ENCODE data around the gene GNPTG.
A peak's percentile ranks its signal among the peaks of the same experiment; 100 is the strongest.

GNPTG gene

GRCh38 chr16:1335211-1335971 is 16.3 kb upstream of the GNPTG start:
- DNase-seq = no peak

- no peak for DNase-seq
Observed at GRCh38 chr16:1335996-1336395, 15.7 kb upstream of the GNPTG start.

DNA sequence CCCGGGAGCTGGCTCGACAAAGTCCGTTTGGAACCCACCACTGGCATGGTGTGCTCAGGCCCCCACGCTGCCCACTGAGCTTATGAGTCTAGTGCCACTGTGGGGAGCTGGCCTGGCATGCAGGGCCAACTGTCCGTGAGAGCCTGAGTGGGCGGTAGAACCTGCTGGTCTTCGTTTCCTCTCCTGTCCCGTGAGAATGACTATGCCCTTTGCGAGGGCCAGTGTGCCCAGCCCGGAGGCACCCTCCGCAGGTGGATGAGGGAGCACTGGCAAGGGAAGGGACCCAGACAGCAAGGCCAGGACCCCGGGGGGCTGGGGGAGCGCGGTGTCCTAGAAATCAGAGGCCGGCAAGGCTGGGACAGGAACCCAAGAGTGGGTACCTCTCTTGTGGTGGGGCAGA is 15.1 kb upstream of the GNPTG start:
- no peak for DNase-seq

- DNase-seq = no peak
Observed at GRCh38 chr16:1337486-1337885, 14.2 kb upstream of the GNPTG start.

DNA sequence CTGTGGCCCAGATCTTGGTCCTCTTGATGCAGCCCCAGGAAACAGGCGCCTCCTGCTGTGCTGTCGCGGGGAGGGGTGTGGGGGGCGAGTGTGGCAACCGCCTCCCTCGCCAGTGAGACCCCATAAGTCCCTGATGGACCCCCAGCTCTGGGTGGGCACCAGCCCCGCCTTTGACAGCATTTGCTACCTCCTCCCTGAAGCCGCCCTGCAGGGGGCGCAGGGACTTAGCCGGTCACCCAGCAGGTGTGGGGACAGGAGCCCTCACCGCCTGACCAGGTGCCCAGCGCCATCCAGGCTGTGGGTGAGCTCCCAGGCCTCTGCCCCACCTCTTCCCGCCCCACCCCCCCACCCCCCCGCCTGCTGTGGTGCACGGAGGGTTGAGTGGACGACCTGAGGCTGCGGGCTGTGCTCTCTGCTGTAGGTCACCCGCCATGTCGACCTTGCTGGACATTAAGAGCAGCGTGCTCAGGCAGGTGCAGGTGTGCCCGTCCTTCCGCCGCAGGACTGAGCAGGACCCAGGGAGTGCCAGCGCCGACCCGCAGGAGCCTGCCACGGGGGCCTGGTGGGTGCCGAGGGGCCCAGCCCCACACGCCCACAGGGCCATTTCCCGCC is 13.5 kb upstream of the GNPTG start:
- no peak for DNase-seq

GRCh38 chr16:1338855-1339675 is 12.7 kb upstream of the GNPTG start:
- no peak for DNase-seq

- no peak for DNase-seq
Observed at GRCh38 chr16:1340730-1341494, 10.8 kb upstream of the GNPTG start.

GRCh38 chr16:1341495-1342420 is 10.0 kb upstream of the GNPTG start:
- no peak for DNase-seq

GRCh38 chr16:1342526-1343427 is 9.0 kb upstream of the GNPTG start:
- peak; percentile 98 for DNase-seq

- no peak for DNase-seq
Observed at GRCh38 chr16:1343428-1344242, 8.1 kb upstream of the GNPTG start.

- DNase-seq = no peak
Observed at GRCh38 chr16:1344499-1344898, 7.2 kb upstream of the GNPTG start.

GRCh38 chr16:1345087-1345486 is 6.6 kb upstream of the GNPTG start:
- no peak for DNase-seq

GRCh38 chr16:1345651-1346421 is 5.9 kb upstream of the GNPTG start:
- DNase-seq = no peak

- DNase-seq = no peak
Observed at GRCh38 chr16:1346422-1347285, 5.1 kb upstream of the GNPTG start.

GRCh38 chr16:1347286-1347855 is 4.4 kb upstream of the GNPTG start:
- no peak for DNase-seq

DNA sequence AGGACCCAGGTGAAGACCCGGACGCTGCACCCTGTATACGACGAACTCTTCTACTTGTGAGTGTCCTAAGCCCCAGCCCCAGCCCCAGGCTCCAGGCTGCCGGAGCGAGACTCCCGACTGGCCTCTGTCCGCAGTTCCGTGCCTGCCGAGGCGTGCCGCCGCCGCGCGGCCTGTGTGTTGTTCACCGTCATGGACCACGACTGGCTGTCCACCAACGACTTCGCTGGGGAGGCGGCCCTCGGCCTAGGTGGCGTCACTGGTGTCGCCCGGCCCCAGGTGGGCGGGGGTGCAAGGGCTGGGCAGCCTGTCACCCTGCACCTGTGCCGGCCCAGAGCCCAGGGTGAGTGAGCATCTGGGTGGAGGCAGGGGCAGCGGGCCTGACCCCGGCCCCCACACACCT is 3.8 kb upstream of the GNPTG start:
- no peak for DNase-seq

DNA sequence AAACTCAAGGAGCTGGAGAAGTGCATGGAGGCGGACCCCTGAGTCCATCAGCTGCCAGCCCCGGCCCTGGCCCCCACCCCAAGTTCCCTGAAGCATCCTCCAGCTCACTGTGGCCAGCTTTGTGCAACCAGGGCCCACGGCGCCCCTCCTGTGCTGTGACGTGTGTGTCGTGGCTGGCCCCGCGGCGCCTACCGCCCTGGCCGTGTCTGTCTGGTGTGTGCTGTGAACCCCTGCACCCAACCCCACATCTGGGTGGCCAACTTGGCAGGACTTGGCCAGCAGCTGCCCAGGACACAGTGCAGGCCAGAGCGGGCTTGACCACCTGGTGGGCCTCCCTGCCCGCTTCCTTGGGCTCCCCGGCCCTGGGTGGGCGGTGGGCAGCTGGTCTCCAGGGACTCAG is 3.3 kb upstream of the GNPTG start:
- no peak for DNase-seq

DNA sequence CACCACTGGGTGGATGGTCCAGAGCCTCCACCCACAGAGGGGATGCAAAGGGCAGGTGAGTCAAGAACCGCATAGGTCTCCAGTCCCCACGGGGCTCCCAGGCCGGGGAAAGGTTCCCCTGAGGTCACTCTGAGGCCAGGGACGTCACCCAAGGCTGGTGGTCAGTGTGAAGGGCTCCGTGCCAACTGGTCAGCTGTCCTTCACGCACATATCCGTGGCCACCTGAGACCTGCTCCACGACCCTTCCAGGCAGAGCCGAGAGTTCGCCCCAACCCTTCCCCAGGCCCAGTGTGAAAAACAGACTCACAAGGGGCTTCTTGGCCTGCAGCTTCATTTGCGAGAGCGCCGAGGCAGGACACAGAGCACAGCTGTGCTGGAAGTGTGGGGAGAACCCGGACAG is 2.8 kb upstream of the GNPTG start:
- DNase-seq = no peak
